ENCODE results near the gene ANKRD16. TPM values are rescaled to one million over a fixed set of nuclear protein-coding genes. Genes with fewer than 3 reads are reported as not detected.
A peak's percentile ranks its signal among the peaks of the same experiment; 100 is the strongest.

ANKRD16 gene
- total RNA-seq, 1 experiment from 2014 or later: 9.9 TPM

DNA sequence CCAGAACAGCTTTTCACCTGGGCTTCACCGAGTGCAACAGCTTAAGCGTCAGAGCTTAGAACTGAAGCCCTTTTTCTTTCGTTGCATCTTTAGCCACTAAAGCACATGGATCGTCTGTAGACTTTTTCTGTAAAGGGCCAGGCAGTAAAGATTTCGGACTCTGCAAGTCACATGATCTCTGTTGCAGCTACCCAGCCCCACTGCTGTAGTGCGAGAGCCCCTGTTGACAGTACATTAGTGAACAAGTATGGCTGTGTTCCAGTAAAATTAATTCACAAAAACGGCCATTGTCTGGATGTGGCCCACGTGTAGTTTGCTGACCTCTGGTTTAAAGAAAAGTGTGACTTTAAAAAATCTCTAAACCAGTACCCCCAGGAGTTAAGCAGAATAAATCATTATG is 39.7 kb upstream of the ANKRD16 start:
- no peak for DNase-seq (ENCODE audit: unreplicated experiment)
- Mint-ChIP-seq H3K27me3 (ENCODE audit: insufficient read depth, unreplicated experiment) (no peaks in the 10 kb centered on the region), H3K9me3 (ENCODE audit: unreplicated experiment) (no peaks in the 10 kb centered on the region), H3K36me3 (ENCODE audit: insufficient read depth, unreplicated experiment) (peaks cover 84% of the 10 kb centered on the region), H3K4me1 (ENCODE audit: insufficient read depth, unreplicated experiment) (no peaks in the 10 kb centered on the region), H3K4me3 (ENCODE audit: unreplicated experiment) (no peak overlapping the region), H3K27ac (ENCODE audit: low read depth, unreplicated experiment) (no peak overlapping the region)
- no peak for TF ChIP-seq CTCF (IDR thresholded peaks at IDR 0.05; ENCODE audit: unreplicated experiment)
- intact Hi-C loops (cut with micrococcal nuclease): no loop called here
- ChIA-PET POLR2A (interaction anchor here (0.5 to 1.4 kb wide), 3 partner anchors 39 to 158 kb away, joined by 3 to 5 read pairs (median 3); partner anchors contain the start of genes ANKRD16, FBH1 and IL15RA), CTCF (interaction anchor here (0.6 kb wide), 1 partner anchor 55 kb away, joined by 3 read pairs; no protein-coding TSS in a partner anchor)
- BruUV-seq (replicated peaks): no TSS peak

- ChIA-PET POLR2A (interaction anchor here (0.6 kb wide), 1 partner anchor 32 kb away, joined by 4 read pairs; no protein-coding TSS in a partner anchor), CTCF (interaction anchor here (0.5 kb wide), 1 partner anchor 24 kb away, joined by 3 read pairs; no protein-coding TSS in a partner anchor)
- Mint-ChIP-seq H3K4me3 (ENCODE audit: unreplicated experiment) (no peak overlapping the region), H3K27ac (ENCODE audit: low read depth, unreplicated experiment) (no peak overlapping the region), H3K36me3 (ENCODE audit: insufficient read depth, unreplicated experiment) (peaks cover 84% of the 10 kb centered on the region), H3K9me3 (ENCODE audit: unreplicated experiment) (no peaks in the 10 kb centered on the region), H3K4me1 (ENCODE audit: insufficient read depth, unreplicated experiment) (no peaks in the 10 kb centered on the region), H3K27me3 (ENCODE audit: insufficient read depth, unreplicated experiment) (no peaks in the 10 kb centered on the region)
- intact Hi-C loops (cut with micrococcal nuclease): no loop called here
- BruUV-seq (replicated peaks): no TSS peak
- TF ChIP-seq CTCF (IDR thresholded peaks at IDR 0.05; ENCODE audit: unreplicated experiment): no peak
- no peak for DNase-seq (ENCODE audit: unreplicated experiment)
These were observed 37.6 kb upstream of the ANKRD16 start for GRCh38 chr10:5927306-5927705.

GRCh38 chr10:5924889-5925288 is 35.2 kb upstream of the ANKRD16 start:
- H3K4me1 Mint-ChIP-seq (ENCODE audit: insufficient read depth, unreplicated experiment): no peaks in the 10 kb centered on the region
- ChIA-PET POLR2A (interaction anchor here (1.3 kb wide), 1 partner anchor 35 kb away, joined by 3 read pairs; the partner anchor contains the start of genes ANKRD16 and FBH1), CTCF (no interaction called here)
- H3K27me3 Mint-ChIP-seq (ENCODE audit: insufficient read depth, unreplicated experiment): no peaks in the 10 kb centered on the region
- peak overlapping the region; percentile 42 for H3K27ac Mint-ChIP-seq (ENCODE audit: low read depth, unreplicated experiment)
- intact Hi-C loops (cut with micrococcal nuclease): no loop called here
- no TSS peak for BruUV-seq (replicated peaks)
- no peak for DNase-seq (ENCODE audit: unreplicated experiment)
- H3K36me3 Mint-ChIP-seq (ENCODE audit: insufficient read depth, unreplicated experiment): peaks cover 88% of the 10 kb centered on the region
- TF ChIP-seq CTCF (IDR thresholded peaks at IDR 0.05; ENCODE audit: unreplicated experiment): no peak
- H3K9me3 Mint-ChIP-seq (ENCODE audit: unreplicated experiment): no peaks in the 10 kb centered on the region
- H3K4me3 Mint-ChIP-seq (ENCODE audit: unreplicated experiment): no peak overlapping the region

DNA sequence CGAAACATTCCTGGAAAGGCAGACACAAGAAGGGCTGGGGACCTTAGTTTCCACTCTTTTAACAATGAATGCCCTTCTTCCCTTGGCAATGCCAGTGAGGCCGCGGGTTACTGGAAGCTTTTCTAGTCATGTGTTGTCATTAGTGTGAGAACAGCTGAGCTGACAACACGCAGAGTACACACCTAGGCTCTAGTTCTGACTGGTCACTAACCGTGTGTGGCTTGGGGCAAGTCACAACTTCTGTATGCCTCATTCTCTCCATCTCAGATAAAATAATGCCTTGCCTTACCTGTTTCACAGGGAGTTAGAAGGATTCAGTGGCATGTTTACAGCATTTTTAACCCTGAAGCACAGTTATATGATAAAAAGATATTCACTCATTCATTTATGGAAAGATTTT is 32.1 kb upstream of the ANKRD16 start:
- no peaks in the 10 kb centered on the region for H3K27me3 Mint-ChIP-seq (ENCODE audit: insufficient read depth, unreplicated experiment)
- CTCF ChIA-PET: no interaction called here
- no TSS peak for BruUV-seq (replicated peaks)
- DNase-seq (ENCODE audit: unreplicated experiment): no peak
- intact Hi-C loops (cut with micrococcal nuclease): no loop called here
- no peaks in the 10 kb centered on the region for H3K9me3 Mint-ChIP-seq (ENCODE audit: unreplicated experiment)
- peaks cover 85% of the 10 kb centered on the region for H3K36me3 Mint-ChIP-seq (ENCODE audit: insufficient read depth, unreplicated experiment)
- POLR2A ChIA-PET: no interaction called here
- TF ChIP-seq CTCF (IDR thresholded peaks at IDR 0.05; ENCODE audit: unreplicated experiment): no peak
- no peak overlapping the region for H3K4me3 Mint-ChIP-seq (ENCODE audit: unreplicated experiment)
- no peaks in the 10 kb centered on the region for H3K4me1 Mint-ChIP-seq (ENCODE audit: insufficient read depth, unreplicated experiment)
- H3K27ac Mint-ChIP-seq (ENCODE audit: low read depth, unreplicated experiment): no peak overlapping the region

Measured in MCF 10A (cell line).